Activated CD8-positive, alpha-beta memory T cell treated with anti-CD3 and anti-CD28 coated beads for 4 hours (primary cell): ENCODE results near the gene LLGL1.

Experiments
- DNase-seq, 2 donors: peaks; one replicate each; pipeline ENCODE4 v3.0.0-alpha.2; 2020; ENCODE audit warnings: low read depth in 2 of 2

LLGL1 gene

GRCh38 chr17:18225121-18225641, at the start of gene LLGL1:
Gene LLGL1, plus strand, starts transcription at chr17:18225635. Its CDS starts 48 bp downstream, at chr17:18225683.
- DNase-seq = peak; percentile 89 to 94

GRCh38 chr17:18176176-18176575, 49.3 kb upstream of the LLGL1 start:
- DNase-seq = no peak

GRCh38 chr17:18177133-18177532, 48.3 kb upstream of the LLGL1 start:
- DNase-seq = no peak

GRCh38 chr17:18177722-18178121, 47.7 kb upstream of the LLGL1 start:
- DNase-seq = no peak

DNA sequence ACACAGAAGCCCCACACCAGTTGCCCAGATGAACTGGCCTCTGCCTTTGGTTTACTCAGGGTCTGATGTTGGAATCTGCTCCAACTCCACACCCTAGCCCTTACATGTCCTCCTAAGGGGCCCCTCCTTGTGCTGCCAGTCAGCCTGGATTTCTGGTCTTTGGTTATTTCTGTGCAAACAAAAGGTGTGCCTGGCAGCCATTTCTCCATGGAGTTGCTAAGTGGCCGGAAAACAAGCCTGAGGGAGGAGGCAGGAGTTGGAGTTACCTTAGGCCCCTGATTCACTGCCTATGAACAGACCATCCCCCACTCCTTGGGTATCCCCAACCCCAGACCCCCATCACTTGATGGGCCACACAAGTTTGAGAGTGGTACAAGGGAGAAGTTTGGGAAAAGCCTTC, 46.2 kb upstream of the LLGL1 start:
- DNase-seq = no peak

GRCh38 chr17:18179804-18180203, 45.6 kb upstream of the LLGL1 start:
- no peak for DNase-seq

GRCh38 chr17:18181358-18181757, 44.1 kb upstream of the LLGL1 start:
- no peak for DNase-seq

GRCh38 chr17:18182110-18182977, 43.1 kb upstream of the LLGL1 start:
- no peak for DNase-seq

GRCh38 chr17:18182978-18183333, 42.5 kb upstream of the LLGL1 start:
- peak; percentile 64 to 71 for DNase-seq

GRCh38 chr17:18183334-18184142, 41.9 kb upstream of the LLGL1 start, which contains the start of gene ALKBH5:
Gene ALKBH5, plus strand, starts transcription at chr17:18183828. Its CDS starts 416 bp downstream, at chr17:18184244.
- DNase-seq = peak; percentile 92 to 95

DNA sequence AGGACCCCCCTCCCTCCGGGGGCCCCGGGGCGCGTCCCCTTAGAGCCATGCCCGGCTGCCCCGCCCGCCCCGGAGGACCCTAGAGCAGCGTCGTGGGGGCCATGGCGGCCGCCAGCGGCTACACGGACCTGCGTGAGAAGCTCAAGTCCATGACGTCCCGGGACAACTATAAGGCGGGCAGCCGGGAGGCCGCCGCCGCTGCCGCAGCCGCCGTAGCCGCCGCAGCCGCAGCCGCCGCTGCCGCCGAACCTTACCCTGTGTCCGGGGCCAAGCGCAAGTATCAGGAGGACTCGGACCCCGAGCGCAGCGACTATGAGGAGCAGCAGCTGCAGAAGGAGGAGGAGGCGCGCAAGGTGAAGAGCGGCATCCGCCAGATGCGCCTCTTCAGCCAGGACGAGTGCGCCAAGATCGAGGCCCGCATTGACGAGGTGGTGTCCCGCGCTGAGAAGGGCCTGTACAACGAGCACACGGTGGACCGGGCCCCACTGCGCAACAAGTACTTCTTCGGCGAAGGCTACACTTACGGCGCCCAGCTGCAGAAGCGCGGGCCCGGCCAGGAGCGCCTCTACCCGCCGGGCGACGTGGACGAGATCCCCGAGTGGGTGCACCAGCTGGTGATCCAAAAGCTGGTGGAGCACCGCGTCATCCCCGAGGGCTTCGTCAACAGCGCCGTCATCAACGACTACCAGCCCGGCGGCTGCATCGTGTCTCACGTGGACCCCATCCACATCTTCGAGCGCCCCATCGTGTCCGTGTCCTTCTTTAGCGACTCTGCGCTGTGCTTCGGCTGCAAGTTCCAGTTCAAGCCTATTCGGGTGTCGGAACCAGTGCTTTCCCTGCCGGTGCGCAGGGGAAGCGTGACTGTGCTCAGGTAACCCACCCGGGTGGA, 41.0 kb upstream of the LLGL1 start:
- DNase-seq = peak; percentile 41 to 57

DNA sequence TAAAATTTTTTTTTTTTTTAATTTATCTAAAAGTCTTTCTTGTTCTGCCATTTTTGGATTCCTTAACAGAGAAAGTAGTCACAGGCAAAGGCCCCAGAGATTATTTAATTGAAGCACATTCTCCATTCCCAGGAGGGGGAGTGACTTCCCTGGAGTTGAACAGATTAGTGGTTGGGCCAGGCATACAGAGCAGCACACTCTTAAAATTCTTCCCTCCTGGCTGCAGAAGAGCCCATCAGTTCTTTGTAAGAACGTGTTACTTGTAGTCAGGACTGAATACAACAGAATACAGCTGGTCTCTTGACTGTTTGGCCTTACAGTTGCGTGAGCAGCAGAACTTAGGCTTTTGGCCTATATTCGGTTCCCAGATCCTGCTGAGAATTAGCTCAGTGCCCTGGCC, 40.0 kb upstream of the LLGL1 start:
- DNase-seq = no peak

DNA sequence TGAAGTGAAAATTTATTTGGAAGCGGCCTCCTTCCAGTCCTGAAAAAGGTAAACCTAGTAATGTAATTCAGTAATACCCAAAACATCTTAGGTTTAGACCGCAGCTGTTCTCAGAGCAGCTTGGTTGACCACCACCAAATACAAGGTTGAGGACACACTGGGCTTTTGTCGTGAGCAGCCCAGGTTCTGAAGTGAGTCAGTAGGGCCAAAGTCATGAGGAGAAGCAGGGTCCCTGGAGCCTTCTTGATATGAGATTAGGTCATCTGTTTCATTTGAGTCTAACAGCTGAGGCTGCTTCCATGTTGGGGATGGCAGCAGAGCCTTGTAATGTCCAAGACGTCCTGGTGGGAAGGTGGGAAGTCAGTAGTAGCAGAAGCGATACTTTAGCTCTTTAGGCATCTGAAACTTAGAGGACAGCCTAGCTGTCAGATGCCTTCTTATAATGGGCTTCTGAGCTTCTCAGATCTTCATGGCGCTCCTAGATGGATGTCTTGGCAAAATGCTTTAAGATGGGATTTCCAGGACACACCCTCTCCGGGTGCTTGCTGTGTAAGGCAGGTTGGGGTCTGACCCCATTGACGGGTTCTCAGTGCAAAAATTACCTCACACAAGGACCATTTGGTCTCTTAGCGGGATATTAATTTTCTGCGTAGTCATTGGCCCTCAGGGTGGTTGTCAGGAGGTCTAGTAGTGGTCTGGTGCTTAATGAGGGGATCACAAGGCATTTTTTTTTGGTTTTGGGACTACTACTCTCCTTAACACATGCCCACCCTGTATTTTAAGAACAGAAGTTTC, 39.4 kb upstream of the LLGL1 start:
- no peak for DNase-seq

- DNase-seq = no peak
Measured at GRCh38 chr17:18186627-18186982, 38.8 kb upstream of the LLGL1 start.

DNA sequence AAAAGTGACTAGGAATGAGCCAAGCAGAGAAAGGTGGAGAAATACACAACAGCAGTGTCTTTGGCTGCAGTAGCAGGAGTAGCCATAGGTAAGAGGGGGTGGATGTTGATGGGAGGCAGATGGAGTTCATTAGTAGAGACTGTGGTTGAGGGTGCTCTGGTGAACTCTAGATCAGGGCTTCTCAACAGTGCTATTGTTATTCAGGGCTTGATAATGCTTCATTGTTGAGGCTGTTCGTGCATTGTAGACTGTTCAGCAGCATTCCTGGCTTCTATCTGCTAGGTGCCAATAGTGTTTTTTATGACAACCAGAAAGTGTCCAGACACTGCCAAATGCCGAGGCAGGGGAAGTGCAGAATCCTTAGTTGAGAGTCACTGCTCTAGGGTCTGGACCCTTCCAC, 38.2 kb upstream of the LLGL1 start:
- no peak for DNase-seq

GRCh38 chr17:18187821-18188761, 37.3 kb upstream of the LLGL1 start:
- no peak for DNase-seq

GRCh38 chr17:18190628-18191235, 34.7 kb upstream of the LLGL1 start:
- no peak for DNase-seq

GRCh38 chr17:18191236-18191667, 34.2 kb upstream of the LLGL1 start:
- no peak for DNase-seq

DNA sequence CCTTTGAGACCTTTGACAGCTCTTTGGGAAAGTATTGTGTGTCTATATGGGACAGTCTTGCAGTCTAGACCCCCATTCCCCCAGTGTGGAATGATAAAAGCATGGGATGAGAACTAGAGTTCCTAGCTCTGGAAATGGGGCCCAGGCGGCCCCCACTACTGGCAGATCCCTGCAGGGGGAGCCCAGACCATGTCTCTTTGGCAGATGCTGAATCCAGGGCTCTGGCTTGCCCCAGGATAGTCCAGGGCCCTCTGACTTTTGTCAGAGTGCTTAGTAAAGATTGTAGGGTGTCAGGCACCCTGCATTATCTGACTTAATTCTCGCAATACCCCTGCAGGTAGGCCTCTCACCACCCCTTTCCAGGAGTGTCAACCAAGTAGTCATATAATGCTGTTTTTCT, 33.5 kb upstream of the LLGL1 start:
- DNase-seq = no peak
